Activated gamma-delta T cell (primary cell): ENCODE data around the gene LRBA.
"Not testable (repeated sequence)": the region's sequence is repeated elsewhere in the genome, so short reads cannot be mapped to it uniquely, and the experiment has no call there.

Source experiments
- DNase-seq: peaks from one replicate; lab custom pipeline; 2025; lab: John Stamatoyannopoulos, UW

The LRBA gene

GRCh38 chr4:151015459-151016347 lies 619 bp upstream of the LRBA start:
- peak; percentile 77 for DNase-seq

- DNase-seq = no peak
Measured at GRCh38 chr4:151013944-151014343, 1.1 kb downstream of the LRBA start.

GRCh38 chr4:151013491-151013890 lies 1.6 kb downstream of the LRBA start:
- DNase-seq = no peak

- no peak for DNase-seq
Measured at GRCh38 chr4:151012820-151013219, 2.3 kb downstream of the LRBA start.

GRCh38 chr4:151012376-151012775 lies 2.7 kb downstream of the LRBA start:
- no peak for DNase-seq

GRCh38 chr4:151004222-151004621 lies 10.9 kb downstream of the LRBA start:
- no peak for DNase-seq

- no peak for DNase-seq
Measured at GRCh38 chr4:151000747-151001429, 14.2 kb downstream of the LRBA start.

- no peak for DNase-seq
Measured at GRCh38 chr4:150999086-150999485, 16.0 kb downstream of the LRBA start.

- no peak for DNase-seq
Measured at GRCh38 chr4:150997141-150997540, 17.9 kb downstream of the LRBA start.

- DNase-seq = no peak
Measured at GRCh38 chr4:150994721-150995120, 20.4 kb downstream of the LRBA start.

GRCh38 chr4:150993577-150993976 lies 21.5 kb downstream of the LRBA start:
- DNase-seq = not testable (repeated sequence)

GRCh38 chr4:150990993-150991392 lies 24.1 kb downstream of the LRBA start:
- DNase-seq = no peak

GRCh38 chr4:150990250-150990649 lies 24.8 kb downstream of the LRBA start:
- no peak for DNase-seq

- no peak for DNase-seq
Measured at GRCh38 chr4:150988238-150988637, 26.8 kb downstream of the LRBA start.

- no peak for DNase-seq
Measured at GRCh38 chr4:150987204-150987603, 27.9 kb downstream of the LRBA start.

GRCh38 chr4:150986085-150986484 lies 29.0 kb downstream of the LRBA start:
- DNase-seq = no peak

GRCh38 chr4:150983851-150984250 lies 31.2 kb downstream of the LRBA start:
- no peak for DNase-seq

- DNase-seq = no peak
Measured at GRCh38 chr4:150982557-150983233, 32.4 kb downstream of the LRBA start.

- DNase-seq = no peak
Measured at GRCh38 chr4:150978738-150979575, 36.1 kb downstream of the LRBA start.

- DNase-seq = no peak
Measured at GRCh38 chr4:150976478-150977118, 38.5 kb downstream of the LRBA start.

GRCh38 chr4:150974750-150975149 lies 40.3 kb downstream of the LRBA start:
- DNase-seq = no peak
